Hematopoietic multipotent progenitor cell (in vitro differentiated cells): ENCODE data around the gene MIGA2. TPM values are rescaled to one million over a fixed set of nuclear protein-coding genes. Genes with fewer than 3 reads are reported as not detected.
"Not testable (repeated sequence)": the region's sequence is repeated elsewhere in the genome, so short reads cannot be mapped to it uniquely, and the experiment has no call there.

Experiments
- DNase-seq, 3 donors: peaks; one replicate each; pipeline ENCODE4 v3.0.0-alpha.2; 2011 to 2015; ENCODE audit warnings: low read depth in 2 of 3, low spot score in 2 of 3
- total RNA-seq: library from RNA; depleted of rRNA; stranded (reverse); fragments of >200 nt; gene quantifications from one replicate; pipeline ENCODE4 v1.2.3, GENCODE V29; 2012

Gene MIGA2, protein sequence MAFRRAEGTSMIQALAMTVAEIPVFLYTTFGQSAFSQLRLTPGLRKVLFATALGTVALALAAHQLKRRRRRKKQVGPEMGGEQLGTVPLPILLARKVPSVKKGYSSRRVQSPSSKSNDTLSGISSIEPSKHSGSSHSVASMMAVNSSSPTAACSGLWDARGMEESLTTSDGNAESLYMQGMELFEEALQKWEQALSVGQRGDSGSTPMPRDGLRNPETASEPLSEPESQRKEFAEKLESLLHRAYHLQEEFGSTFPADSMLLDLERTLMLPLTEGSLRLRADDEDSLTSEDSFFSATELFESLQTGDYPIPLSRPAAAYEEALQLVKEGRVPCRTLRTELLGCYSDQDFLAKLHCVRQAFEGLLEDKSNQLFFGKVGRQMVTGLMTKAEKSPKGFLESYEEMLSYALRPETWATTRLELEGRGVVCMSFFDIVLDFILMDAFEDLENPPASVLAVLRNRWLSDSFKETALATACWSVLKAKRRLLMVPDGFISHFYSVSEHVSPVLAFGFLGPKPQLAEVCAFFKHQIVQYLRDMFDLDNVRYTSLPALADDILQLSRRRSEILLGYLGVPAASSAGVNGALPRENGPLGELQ
- total RNA-seq: 49.0 TPM

GRCh38 chr9:129036241-129036922 is at the start of gene MIGA2:
Gene MIGA2 (plus strand): TSS chr9:129036626. CDS start chr9:129040595, 3,969 bp downstream.
- peak; percentile 80 to 99 (median 99) for DNase-seq

DNA sequence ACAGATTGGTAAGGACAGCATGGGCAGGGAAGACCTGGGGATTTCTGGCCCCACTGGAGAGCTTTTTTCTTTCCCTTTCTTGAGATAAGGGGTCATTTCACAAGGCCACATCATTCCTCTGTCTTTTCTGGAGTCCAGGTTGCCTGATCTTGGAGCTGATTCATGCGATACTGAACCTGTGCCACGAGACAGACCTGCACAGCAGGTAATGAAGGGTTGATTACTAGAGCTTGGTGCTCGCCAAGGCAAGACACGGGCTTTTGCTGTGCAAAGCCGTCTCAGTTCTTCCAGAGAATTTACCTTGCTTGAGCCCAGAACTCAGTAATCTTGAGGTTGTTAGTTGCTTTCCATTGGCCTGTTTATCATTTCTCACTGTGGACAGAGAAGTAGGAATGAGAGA is 49.8 kb upstream of the MIGA2 start:
- DNase-seq: no peak

DNA sequence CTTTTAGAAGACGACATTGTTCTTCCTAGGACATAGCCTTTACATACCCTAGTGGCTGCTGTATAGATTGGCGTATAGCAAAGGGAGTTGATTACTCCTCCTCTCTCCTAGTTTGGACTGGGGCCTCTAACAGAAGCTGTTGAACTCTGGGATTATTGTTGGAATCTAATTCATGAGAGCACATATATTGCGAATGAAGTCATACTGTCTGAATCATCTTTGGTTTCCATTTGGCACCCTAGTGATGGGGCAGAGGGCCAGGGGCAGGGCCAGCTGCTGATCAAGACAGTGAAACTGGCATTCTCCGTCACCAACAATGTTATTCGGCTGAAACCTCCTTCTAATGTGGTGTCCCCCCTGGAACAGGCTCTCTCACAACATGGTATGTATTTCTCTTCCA is 48.6 kb upstream of the MIGA2 start:
- DNase-seq: no peak

DNA sequence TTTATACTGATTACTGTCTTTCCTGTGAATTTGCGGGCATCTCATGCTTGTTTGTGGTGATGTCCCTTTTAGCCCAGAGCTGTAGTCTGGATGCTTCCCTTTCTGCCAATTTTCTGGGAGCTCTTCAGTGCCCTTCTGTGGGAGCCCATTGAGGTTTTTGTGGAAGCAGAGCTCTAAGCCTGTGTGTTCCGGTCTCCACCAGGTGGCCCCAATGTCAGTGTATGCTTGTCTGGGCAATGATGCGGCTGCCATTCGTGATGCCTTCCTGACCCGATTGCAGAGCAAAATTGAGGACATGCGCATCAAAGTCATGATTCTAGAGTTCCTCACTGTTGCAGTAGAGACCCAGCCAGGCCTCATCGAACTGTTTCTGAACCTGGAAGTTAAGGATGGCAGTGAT is 43.4 kb upstream of the MIGA2 start:
- DNase-seq: peak in 1 of 3 donors; percentile 14

DNA sequence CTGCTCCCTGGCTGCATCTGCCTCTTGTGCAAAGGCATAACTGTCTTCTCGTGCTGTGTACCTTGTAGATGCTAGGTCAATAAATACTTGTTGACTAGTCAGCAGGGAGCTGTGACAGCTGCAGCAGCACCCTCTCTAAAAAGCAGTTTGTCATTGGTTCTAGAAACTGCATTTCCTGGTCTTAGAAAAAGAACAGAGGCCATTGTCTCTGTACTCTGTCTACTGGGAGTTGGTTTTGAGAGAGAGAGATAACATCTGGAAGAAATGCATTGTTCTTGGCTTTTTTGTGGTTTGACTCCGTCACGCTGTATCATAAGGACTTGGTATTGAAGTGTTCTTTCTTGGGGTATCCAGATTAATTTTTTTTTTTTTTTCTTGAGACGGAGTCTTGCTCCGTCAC is 40.6 kb upstream of the MIGA2 start:
- DNase-seq: no peak

DNA sequence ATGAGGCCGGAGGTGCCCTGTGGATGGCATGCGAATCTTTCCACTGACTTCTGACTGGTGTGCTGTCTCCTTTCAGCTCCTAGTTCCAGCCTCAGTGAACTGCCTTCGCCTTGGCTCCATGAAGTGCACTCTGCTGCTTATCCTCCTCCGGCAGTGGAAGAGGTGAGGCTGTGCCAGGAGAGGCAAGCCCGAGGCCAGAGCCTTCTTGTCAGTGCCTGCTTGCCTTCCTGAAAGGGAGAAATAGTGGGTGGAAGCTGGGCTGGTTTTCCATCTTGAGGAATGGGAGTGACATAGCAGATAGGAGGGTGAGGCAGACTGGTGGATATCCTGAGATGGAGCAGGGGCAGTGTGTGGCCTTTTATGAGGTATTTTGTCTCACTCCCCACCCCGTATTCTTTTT is 38.0 kb upstream of the MIGA2 start:
- no peak for DNase-seq

DNA sequence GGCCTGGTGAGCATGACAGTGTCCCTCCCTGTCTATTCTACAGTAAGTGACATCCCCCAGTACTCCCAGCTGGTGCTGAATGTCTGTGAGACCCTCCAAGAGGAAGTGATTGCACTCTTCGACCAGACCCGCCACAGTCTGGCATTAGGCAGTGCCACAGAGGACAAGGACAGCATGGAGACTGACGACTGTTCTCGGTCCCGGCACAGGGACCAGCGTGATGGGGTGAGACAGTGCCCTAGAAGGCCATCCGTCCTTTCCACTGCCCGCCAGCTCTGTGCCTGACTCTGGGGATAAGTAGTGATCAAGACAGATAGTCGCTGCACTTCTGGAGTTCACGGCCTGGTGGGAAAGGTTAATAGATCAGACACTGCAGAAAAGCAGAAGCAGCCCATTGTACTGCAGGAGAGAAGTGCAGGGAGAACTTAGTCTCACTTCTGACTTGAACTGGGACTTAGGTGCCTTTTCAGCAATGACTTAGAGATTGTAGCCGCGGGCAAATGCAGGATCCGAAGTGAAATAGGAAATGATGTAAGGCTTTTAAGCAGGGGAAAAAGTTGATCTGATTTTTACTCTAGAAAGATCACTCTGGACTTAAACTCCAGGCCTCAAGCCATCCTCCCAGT is 36.7 kb upstream of the MIGA2 start:
- DNase-seq: no peak

DNA sequence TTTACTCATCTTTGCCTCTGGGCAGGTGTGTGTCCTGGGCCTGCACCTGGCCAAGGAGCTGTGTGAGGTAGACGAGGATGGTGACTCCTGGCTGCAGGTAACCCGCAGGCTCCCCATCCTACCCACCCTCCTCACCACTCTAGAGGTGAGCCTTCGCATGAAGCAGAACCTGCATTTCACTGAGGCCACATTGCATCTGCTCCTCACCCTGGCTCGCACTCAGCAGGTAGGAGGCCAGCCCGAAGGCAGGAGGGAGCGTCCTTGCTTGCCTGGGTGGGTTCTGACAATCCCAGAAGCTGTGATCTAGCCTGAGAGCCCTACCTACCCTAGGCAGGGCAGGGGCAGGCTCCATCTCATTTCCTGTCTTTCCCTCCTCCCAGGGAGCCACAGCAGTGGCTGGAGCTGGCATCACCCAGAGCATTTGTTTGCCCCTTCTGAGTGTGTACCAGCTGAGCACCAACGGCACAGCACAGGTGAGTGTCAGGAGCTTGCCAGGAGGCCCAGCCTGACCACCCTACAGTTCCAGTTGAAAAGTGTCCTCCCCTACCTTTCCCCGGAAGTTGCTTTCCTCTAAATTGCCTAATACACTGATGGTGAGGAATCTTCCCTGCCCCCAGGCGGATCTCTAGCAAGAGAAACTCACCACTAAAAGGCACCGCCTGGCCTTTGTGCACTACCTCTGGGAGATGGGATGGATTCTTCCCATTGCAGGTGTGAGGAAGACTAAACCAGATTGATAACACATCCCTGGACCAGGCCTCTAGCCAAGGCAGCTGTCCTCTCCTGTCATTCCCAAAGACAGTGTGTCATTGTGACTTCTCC is 34.7 kb upstream of the MIGA2 start:
- no peak for DNase-seq

DNA sequence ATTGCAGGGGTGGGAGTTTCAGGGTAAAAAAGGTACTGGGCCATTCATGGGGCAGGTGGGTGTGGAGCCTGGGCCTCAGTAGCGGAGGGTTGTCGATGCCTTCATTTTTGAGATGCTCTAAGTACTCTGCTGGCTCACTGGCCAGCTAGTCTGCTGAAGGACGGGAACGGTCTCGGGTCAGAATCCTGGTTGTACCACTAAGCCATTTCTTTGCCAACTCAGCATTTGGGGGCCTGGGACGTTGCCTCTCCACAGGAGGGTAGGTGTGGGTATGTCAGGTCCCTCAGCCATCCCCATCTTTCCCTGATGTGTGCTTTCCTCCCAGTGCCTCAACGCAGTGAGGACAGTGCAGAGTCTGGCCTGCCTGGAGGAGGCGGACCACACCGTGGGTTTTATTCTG is 33.4 kb upstream of the MIGA2 start:
- DNase-seq: no peak

DNA sequence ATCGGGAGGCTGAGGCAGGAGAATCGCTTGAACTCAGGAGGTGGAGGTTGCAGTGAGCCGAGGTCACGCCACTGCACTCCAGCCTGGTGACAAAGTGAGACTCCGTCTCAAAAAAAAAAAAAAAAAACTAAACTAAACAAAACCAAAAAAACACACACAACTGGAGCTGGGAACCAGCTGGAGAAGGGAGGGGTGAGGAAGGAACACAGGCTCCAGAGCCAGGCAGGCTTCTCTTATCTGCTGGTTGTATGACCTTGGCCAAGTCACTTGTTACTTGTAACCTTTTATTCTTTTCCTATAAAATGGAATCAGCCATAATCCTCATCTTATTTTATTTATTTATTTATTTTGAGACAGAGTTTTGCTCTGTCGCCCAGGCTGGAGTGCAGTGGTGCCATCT is 32.3 kb upstream of the MIGA2 start:
- not testable (repeated sequence) for DNase-seq

- no peak for DNase-seq
These were observed 31.0 kb upstream of the MIGA2 start for GRCh38 chr9:129005336-129005997.

DNA sequence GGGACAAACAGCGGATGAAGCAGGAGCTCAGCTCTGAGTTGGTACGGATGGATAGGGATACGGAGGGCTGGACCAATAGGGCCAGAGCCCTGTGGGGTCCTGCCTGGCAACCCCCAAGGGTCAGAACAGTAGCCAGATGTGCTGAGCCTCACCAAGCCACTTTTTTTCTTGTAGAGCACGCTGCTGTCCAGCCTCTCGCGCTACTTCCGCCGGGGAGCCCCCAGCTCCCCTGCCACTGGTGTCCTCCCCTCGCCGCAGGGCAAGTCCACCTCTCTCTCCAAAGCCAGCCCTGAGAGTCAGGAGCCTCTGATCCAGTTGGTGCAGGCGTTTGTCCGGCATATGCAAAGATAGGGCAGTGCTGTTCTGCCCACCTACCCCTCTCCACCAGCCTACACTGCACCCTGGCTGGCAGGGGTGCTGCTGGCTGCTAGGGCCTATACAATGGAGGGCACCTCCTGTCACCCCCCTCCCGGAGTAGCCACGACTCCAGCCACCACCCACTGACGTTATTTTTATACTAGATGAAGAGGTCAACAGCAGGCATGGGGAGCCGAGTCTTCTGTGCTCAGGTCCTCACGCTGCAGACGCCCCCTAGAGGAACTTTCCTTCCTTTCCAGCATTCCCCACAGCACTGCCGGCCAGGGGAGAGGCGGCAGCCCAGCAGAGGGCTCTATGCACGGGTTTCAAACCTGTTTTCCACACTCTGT is 29.9 kb upstream of the MIGA2 start:
- peak; percentile 14 to 74 (median 62) for DNase-seq

DNA sequence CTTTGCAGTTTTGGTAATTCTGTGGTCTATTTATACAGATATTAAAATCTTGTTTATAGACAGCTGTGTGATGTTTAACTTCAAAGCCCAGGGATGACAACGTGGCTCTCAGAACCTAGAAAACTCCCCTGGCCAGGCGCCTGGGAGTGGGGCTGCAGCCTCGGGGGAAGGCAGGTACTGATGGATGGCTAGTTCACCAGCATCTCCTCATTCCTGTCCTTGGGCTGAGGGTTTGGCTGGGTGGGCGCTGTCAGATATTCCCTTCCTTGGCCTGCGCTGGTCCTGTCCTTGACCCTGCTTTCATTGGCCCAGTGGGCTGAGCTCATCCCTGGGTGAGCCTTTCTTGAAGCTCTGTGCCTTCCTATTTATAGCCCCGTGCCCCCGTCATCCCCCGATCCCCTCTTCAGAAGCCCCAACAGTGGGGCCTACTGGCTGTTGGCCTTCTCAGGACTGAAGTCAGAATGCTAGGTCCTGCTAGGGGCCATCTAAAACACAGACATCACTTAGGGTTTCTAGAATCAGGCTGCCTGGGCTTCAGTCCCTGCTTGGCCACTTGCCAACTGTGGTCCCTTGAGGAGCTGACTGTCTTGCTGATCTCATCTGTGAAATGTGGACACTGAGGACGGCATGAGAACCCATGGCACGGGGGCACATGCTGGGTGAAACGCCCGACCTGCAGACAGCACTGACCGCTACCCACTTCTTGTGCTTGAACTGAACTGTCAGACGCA is 29.2 kb upstream of the MIGA2 start:
- DNase-seq: no peak

DNA sequence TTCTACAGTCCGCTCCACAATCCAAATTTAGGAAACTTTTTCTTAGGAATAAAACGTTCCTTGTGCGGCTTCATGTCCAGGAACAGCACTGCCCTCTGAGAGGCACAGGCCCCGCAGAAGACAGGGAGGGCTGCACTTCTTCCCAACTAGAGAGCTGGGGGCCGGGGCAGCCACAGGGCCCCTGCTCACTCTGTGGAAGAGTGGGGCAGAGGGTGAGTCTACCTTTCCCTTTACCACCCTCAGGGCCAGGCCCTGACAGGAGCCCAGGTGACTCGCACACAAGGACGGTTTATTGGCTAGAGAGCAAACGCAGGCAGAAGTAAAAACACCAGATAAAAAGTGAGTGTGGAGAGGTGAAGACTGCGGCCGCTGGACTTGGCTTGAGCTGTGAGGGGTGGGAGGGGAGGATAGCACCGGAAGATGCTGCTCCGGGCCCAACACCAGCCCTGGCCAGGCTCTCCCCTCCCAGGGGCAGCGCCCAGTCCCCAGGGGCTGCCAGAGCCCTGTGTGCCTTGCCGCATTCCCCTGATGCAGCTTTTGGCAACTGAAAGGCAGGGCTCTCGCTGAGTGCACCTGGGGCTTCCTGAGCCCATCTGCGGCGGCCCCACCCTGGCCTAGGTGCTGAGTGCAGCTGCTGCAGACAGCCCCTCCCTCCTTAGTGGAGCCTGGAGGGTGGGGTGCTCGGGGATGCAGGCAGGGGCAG is 28.5 kb upstream of the MIGA2 start:
- DNase-seq: no peak

- DNase-seq: no peak
These were observed 27.9 kb upstream of the MIGA2 start for GRCh38 chr9:129008469-129008965.

- DNase-seq: no peak
These were observed 27.3 kb upstream of the MIGA2 start for GRCh38 chr9:129008986-129009583.

GRCh38 chr9:129009584-129010141 is 26.8 kb upstream of the MIGA2 start:
- DNase-seq: no peak
